K562 (cell line): ENCODE measurements around the gene CCDC82. TPM values are rescaled to one million over a fixed set of nuclear protein-coding genes. Genes with fewer than 3 reads are reported as not detected.

Source experiments
- FOXK2 ChIP-seq, 2 experiments: fragments of 450-650 bp; IDR thresholded peaks in 1 of 2; conservative IDR thresholded peaks in 1 of 2; 2 replicates each; pipeline ENCODE4 v1.6.1; 2016; ENCODE audit warnings: low read depth in 2 of 2, mild to moderate bottlenecking in 1 of 2
- MYC ChIP-seq, 2 experiments: fragments of 250-450 bp in 1 of 2; sonication (Bioruptor Pico) in 1 of 2; IDR thresholded peaks; 2 replicates each; pipeline versions ENCODE4 v1.5.1 to v1.6.1; 2012 to 2021; ENCODE audit warnings: low read depth in 2 of 2, borderline replicate concordance in 1 of 2, improper control_type of control experiment in 1 of 2, low read length in 1 of 2, mild to moderate bottlenecking in 1 of 2, moderate library complexity in 1 of 2
- PBX2 ChIP-seq, 2 experiments: IDR thresholded peaks in 1 of 2; conservative IDR thresholded peaks in 1 of 2; 2 replicates each; pipeline ENCODE4 v1.6.1; 2016; ENCODE audit warnings: low read depth in 2 of 2, mild to moderate bottlenecking in 1 of 2, missing compliant biosample characterization in 1 of 2, missing genetic modification characterization in 1 of 2, moderate library complexity in 1 of 2
- ZBTB17 ChIP-seq: fragments of 450-650 bp; formaldehyde crosslinking; IDR thresholded peaks from 2 replicates; pipeline ENCODE4 v1.4.0; 2020; ENCODE audit warnings: mild to moderate bottlenecking
- ZBTB40 ChIP-seq, 2 experiments: fragments of 450-650 bp in 1 of 2; sonication (generic) in 1 of 2; formaldehyde crosslinking in 1 of 2; IDR thresholded peaks; 2 replicates each; pipeline versions ENCODE4 v1.7.1 to v1.9.0; 2016 to 2022; ENCODE audit warnings: inconsistent platforms in 1 of 2, mild to moderate bottlenecking in 1 of 2, missing genetic modification reagents in 1 of 2
- ZNF174 ChIP-seq: fragments of 250-450 bp; sonication (Bioruptor Pico); IDR thresholded peaks from 2 replicates; pipeline ENCODE4 v1.4.0; 2020; ENCODE audit warnings: mild to moderate bottlenecking
- ZNF23 ChIP-seq: fragments of 250-450 bp; sonication (Bioruptor Pico); IDR thresholded peaks from 2 replicates; pipeline ENCODE4 v1.4.0; 2020; ENCODE audit warnings: mild to moderate bottlenecking
- ZNF507 ChIP-seq: conservative IDR thresholded peaks from 2 replicates; pipeline ENCODE4 v1.6.1; 2017; ENCODE audit warnings: missing genetic modification characterization, missing compliant biosample characterization
- polyA plus RNA-seq, 8 experiments: library from polyadenylated mRNA; depleted of rRNA in 4 of 8; stranded (reverse) in 5 of 8; unstranded in 3 of 8; fragments of >200 nt; fragmentation: Nextera tagmentation in 2 of 8; fragmentation: Illumina TruSeq in 1 of 8; extraction: Ambion mirVana in 2 of 8; extraction: Trizol in 1 of 8; gene quantifications; 2 replicates each; pipeline versions ENCODE4 v1.2.1 to v1.2.3, GENCODE V29; 2011 to 2014; ENCODE audit warnings: inconsistent platforms in 1 of 8, missing spikeins in 1 of 8
- total RNA-seq, 7 experiments: library from RNA; depleted of rRNA in 6 of 7; stranded (reverse); fragments of >200 nt in 6 of 7; fragmentation: Illumina TruSeq in 2 of 7; extraction: Trizol in 2 of 7; gene quantifications; 2 replicates each; pipeline versions ENCODE4 v1.2.1 to v1.2.3, GENCODE V29; 2011 to 2021; ENCODE audit warnings: low replicate concordance in 1 of 7

CCDC82 gene
- total and polyA plus RNA-seq, 9 of the 15 experiments (the other 6 are each of a cell fraction or from before 2014, with no cell fraction given), result 12.5 to 51.3 (median 24.5) TPM

- no peak for TF ChIP-seq MYC (IDR thresholded peaks at IDR 0.05; ENCODE audit: low read depth, low read length)
- no peak for TF ChIP-seq MYC (CRISPR knock-in tag; IDR thresholded peaks at IDR 0.05; ENCODE audit: borderline replicate concordance, low read depth)
- no peak for TF ChIP-seq FOXK2 (conservative IDR thresholded peaks at IDR 0.05 in 1 of 2, IDR thresholded peaks at IDR 0.05 in 1 of 2; ENCODE audit: low read depth in 2 of 2)
- no peak for TF ChIP-seq ZNF507 (tag)
- 0 out of 2 replicates have a peak, but pooled peaks have one; percentile 11 for TF ChIP-seq ZBTB40 (IDR thresholded peaks at IDR 0.05)
- TF ChIP-seq ZBTB40 (CRISPR knock-in tag; IDR thresholded peaks at IDR 0.05), result no peak
- no peak for TF ChIP-seq ZNF23 (CRISPR knock-in tag)
- TF ChIP-seq PBX2 (CRISPR knock-in tag; IDR thresholded peaks at IDR 0.05; ENCODE audit: low read depth), result no peak
- no peak for TF ChIP-seq PBX2 (tag; conservative IDR thresholded peaks at IDR 0.05; ENCODE audit: low read depth)
- TF ChIP-seq ZNF174 (CRISPR knock-in tag), result no peak
- no peak for TF ChIP-seq ZBTB17
Measured at GRCh38 chr11:96342014-96342960, 47.4 kb downstream of the CCDC82 start (continued).
